GM21825 (cell line): Measurements from ENCODE around the gene PPIP5K1.

Experiments used
- ATAC-seq: cut with Tn5 transposase; IDR thresholded peaks from one replicate; pipeline ENCODE4 v1.9.1; 2021; ENCODE audit warnings: mild to moderate bottlenecking, moderate library complexity; ENCODE audit not compliant: unreplicated experiment

The PPIP5K1 gene

GRCh38 chr15:43519196-43519595, 70.8 kb downstream of the PPIP5K1 start:
- no peak for ATAC-seq

DNA sequence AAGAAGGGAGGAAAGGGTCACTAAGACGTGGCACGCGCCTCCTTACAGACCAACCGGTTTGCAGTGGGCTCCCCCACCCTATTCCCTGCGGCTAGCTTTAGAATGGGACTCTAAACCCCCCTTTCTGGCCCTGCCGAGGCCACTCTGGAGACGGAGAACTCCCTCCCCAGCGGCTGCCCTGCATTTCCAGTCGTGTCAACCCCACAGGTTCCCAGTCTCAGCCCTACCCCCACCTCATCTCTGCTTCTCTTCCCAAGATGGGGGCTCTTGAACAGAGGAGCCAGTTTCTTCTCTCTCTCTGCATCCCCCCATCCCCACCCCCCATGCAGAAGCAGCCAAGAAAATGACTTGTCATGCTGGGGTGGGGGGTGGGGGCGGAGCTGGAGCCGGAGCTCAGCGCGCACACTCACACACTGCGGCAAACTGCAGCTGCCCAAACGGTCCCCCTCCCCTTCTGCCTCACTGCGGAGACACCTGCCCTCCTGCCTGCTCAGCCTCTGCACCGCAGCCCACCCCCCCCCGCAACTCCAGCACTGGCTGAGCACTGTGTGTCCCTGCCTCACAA, 71.7 kb downstream of the PPIP5K1 start:
- ATAC-seq, result no peak

DNA sequence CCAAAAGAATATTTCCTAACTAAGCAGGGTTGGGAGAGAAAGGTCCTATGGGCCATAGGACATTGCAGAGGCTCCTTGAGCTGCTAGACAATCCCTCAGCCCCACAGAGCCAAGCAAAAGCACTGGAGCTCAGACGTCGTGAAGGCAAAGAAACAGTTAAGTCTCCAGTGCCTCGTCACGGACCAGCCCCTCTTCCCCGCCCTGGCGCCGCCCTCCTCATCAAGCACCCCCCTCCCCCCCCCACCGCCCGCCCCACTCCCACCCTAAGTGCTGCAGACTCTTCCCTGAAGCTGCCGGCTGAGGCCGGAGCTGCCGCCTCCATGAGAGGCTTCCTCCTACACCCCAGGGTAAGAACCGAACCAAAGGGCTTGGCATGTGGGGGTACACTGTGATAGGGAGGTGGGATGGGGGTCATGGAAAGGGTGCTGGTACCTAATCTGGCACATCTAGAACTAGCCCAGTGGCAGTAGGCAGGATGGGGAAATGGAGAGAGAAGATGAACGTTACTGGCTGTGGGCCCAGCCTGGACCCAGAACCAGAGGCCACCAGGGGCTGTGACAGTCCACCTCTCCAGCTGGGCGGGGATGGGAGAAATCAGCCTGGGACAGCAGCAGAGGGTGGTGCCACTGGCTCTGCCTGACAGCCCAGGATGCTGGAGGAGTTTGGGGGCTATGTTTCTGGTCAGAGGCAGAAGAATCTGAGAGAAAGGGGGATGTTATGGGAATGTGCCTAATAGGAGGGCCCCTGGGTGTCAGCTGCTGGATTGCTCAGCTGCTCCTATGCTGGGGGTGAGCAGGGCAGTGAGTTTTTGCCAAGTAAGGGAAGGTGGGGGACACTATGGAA, 72.4 kb downstream of the PPIP5K1 start, which contains the start of gene MAP1A:
TSS of gene MAP1A (plus strand) at position 255 of the 843 bp plus-strand sequence. CDS start 3,866 bp downstream, outside the sequence.
- no peak for ATAC-seq

DNA sequence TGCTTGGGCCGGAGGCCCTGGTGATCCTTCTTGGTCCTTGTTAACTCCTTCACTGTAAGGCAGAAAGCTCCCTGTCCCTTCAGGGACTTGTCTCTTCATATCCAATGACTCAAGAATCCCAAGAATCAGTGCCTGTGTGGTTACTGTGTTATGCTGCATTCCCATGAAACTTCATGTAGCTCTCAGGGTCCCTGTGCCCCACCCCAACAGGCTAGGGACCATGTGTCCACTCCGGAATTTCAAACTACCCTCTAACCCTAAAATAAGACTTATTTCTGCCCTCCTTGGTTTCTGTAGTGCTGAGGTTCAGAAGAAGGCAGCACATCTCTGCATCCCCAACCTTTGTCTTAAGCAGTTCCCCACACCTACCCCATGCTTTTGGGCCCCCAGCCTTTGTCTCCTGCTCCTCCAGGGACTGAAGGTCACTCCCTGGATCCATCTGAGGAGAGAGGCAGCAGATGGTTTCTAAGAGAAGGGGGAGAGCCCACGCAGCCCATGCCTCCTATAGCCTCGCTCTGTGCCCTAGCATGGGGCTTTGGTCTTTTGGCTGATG, 73.1 kb downstream of the PPIP5K1 start:
- ATAC-seq, result no peak

- no peak for ATAC-seq
Observed at GRCh38 chr15:43516185-43516584, 73.8 kb downstream of the PPIP5K1 start.

GRCh38 chr15:43515741-43516140, 74.3 kb downstream of the PPIP5K1 start:
- ATAC-seq, result no peak

DNA sequence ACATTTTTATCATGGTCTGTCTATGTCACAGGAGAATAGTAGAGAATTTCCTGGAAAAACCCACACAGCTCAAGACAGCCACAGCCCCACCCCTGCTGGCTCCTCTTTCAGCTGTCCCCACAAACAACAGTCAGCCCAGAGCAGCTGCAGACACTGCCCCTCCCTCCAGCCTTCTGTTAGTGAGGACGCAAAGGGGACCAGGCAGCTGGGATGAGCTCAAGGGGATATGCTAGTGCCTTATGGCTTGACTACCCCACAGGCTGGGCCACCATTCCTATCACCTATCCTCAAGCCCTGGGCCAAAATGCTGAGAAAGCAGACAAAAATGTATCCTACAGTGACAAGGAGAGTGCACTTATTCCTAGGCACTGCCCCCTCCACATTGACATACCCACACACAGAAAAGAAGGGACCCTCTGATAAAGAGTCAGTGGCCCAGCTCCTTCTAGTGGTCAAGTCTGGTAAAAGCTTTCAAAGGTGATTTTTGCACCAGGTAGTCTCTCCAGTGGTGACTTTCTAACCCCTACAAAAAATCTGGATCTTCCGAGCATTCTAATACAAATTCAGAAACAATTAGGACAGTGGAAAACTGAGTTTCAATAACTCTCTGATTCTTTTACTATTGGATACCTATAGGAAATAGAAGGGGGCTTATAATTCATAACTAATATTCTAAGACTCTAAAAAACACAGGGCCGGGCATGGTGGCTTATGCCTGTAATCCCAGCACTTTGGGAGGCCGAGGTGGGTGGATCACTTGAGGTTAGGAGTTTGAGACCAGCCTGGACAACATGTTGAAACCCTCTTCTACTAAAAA, 75.6 kb downstream of the PPIP5K1 start:
- ATAC-seq, result no peak

GRCh38 chr15:43513550-43513949, 76.5 kb downstream of the PPIP5K1 start:
- ATAC-seq, result no peak

DNA sequence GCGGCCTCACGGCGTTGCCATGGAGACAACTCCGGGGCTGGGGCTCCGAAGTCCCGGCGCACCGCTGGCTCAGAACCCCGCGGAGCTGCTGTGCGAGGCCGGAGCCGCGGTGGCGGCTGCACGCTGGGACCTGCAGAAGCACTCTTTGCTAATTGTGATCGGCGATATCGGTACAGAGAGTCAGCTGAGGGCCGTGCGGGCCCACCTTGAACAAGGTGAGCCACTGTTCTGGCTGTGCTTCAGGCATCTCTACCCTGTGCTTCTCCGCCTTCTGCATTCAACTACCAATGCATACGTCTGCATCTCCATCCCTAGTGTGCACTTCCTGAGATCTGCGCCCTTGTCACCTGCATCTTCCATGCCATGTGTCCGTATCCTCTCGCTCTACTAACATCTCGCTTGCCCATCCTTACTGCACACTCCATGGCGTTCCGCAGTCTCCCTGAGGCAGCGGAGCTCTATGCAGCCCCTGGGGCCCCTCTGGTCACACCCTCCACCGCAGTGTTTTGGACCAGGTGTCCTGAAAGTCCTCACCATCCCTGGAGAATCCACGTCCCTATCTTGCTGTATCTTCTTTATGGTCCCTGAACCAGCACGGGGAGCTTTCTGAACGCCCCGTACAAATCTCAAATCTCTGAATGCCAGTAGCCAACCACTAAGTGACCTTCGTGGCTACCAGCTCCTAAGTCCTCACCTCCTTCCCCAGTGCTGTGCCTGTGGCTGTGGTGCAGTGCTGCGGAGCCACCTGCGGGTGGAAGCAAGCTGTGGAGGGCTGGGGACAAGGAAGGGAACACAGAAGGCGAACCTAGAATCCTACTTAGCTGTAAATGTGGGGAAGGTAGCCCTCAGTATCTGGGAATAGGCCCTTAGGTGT, 78.8 kb downstream of the PPIP5K1 start:
- no peak for ATAC-seq

DNA sequence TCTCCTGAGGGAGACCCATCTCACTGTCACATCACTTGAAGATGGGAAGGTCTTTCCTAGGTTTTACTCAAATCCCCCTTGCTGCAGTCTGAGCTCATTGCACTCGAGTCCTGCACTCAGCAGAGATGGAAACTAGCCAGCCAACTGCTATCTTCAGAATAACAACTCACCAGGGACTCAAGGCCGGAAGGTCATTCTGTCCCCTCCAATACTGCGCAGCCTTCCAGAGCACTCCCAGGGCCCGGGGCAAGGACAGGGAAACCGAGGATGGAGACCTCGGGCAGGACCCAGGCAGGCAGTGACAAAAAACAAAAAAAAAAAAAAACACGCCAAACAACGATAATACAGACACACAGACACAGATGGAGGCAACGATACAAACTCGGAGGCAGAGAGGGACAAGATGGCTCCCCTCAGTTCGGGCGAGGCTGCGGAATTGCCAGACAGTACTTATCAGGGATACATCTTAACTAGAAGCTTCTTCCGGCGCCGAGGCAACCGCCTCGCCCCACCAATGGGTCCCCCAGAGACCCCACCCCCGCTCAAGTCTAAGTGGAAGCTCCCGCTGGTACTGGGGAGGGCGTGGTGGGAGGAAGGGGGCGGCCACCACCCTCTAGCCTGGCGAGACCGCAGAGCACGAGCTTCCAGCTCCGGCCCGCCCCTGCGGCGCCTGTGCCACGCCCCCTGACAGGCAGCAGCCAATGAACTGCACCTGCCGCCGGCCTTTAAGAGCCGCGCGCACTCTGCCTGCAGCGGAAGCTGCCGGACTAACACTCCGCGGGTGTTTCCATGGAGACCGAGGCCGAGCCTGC, 79.6 kb downstream of the PPIP5K1 start:
- ATAC-seq, result peak; percentile 94

DNA sequence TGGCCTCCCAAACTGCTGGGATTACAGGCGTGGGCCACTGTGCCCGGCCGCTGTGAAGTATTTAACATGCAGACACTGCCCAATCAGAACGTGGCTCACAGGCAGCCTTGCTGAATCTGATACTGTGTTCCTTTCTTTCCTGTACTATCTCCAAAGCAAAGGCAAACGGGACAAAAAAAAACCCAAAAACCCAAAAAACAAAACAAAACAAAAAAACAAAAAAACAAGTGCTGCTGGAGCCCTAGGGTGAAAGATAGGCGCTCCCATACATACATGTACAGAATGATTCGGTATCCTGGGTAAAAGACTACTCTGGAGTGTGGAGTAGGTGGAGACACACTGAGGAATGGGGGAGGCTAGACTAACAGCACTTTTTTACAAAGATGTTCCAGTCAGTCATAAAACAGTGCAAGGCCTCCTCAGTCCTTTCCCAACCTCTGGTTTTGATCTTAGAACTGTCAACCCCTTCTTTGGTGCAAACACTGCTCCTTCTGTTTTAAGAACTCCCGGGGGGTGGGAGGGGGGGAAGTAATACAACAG, 80.3 kb downstream of the PPIP5K1 start:
- ATAC-seq, result no peak

DNA sequence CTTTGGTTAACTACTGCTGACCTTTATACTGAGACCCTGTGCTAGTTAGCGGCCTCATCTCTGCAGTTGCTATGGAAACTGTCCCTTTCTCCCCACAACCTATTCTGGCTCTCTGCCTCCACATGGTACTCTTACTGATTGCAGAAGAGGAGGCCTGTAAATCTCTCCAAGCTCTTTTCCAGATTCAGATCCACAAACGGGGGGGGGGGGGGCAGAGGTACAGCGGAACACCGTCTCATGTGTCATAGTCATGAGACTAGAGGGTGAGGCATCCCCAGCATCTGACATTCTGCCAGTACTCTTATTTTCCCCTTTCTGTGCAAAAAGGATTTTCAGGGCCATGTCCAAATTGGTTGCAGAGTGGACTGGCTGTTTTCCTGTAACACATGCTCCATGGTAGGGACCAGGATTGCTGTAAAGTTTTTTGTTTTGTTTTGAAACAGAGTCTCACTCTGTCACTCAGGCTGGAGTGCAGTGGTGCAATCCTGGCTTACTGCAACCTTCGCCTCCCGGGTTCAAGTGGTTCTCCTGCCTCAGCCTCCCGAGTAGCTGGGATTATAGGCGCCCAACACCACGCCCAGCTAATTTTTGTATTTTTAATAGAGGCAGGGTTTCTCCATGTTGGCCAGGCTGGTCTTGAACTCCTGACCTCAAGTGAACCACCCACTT, 80.9 kb downstream of the PPIP5K1 start:
- ATAC-seq, result no peak

GRCh38 chr15:43508421-43508820, 81.6 kb downstream of the PPIP5K1 start:
- no peak for ATAC-seq

DNA sequence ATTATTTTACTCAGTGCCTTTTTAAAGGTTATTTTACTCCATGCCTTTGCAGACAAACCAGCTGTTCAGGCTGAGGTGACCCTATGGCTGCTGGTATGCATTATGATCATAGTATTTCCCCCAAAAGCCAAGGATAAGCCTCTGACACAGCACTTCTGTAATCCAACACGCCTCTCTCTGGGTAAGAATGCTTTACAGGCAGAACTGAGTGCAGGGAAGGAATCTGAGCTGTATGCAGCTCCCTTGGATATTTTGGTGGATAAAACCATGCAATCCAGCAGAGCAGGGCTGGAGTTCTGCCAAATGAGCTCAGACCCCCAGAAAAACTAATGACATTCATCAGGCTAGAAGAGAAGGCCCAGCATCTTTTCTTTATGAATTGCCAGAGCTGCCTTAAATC, 84.3 kb downstream of the PPIP5K1 start:
- no peak for ATAC-seq

DNA sequence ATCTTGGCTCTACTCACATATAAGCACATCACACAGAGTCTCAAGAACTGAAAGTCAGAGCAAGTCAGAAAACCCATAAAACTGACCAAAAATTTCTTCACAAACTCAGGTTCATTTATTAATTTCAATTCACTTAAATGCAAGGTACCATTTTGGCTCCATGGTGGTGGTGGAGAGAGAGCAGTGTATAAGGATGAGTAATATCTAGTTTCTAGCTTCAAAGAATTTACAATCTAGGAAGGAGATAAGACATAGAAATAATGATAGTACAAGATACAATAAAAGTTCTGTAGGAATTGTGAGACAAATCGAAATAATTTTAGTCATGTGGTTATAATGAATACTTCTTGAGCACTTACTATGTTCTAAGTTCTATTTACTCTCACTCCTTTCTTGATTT, 90.4 kb downstream of the PPIP5K1 start:
- no peak for ATAC-seq

DNA sequence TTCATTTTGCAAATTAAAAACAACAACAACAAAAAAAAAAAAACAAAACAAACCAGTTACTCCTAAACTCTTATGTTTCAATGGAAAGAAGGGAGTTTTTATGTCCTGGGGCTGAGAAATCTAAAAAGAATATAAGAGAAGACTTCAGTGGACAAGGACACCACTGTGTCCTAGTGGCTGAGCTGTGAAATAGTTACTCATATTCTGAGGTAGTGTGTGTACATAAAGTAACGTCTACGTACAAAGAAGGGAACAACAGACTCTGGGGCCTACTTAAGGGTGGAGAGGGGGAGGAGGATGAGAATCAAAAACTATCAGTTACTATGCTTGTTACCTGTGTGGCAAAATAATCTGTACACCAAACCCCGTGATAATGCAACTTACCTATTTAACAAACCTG, 91.0 kb downstream of the PPIP5K1 start:
- ATAC-seq, result no peak

DNA sequence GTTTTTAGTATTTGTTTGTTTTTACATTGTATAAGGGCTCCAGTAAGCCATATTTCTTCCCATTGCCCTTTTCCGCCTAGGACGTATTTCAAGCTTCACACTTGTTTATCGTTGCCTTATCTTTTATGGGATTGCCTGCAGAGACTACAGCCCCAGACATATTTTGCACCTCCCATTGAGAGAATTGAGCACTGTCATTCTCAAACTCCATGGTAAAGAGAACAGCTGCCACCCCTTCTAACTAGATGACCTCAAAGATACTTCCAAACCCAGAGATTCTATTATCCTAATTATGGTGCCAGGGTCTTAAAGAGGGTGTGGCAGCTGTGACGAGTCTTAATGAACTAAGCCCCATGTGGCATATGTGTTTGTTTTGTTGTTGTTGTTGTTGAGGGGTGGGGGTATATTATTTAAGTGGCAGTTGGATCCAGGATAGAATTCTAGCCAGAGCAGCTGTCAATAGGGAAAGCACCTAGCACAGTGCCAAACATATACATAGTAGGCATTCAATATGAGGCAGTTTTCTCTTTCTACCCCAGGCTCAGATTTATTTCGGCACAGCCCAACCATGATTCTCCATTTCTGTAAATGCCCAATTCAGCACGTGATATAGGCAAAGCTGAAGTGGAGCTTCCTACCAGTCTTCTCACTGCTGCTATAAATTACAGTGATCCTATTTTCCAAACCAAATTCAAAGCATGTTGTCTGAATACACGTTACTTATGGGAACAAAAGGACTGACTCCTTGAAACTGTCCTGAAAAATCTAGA, 96.1 kb downstream of the PPIP5K1 start:
- no peak for ATAC-seq
